ENCODE data around the gene LCE1A. TPM values are rescaled to one million over a fixed set of nuclear protein-coding genes. Genes with fewer than 3 reads are reported as not detected.

LCE1A gene
- total RNA-seq, 1 donor from 2014 or later: not detected

DNA sequence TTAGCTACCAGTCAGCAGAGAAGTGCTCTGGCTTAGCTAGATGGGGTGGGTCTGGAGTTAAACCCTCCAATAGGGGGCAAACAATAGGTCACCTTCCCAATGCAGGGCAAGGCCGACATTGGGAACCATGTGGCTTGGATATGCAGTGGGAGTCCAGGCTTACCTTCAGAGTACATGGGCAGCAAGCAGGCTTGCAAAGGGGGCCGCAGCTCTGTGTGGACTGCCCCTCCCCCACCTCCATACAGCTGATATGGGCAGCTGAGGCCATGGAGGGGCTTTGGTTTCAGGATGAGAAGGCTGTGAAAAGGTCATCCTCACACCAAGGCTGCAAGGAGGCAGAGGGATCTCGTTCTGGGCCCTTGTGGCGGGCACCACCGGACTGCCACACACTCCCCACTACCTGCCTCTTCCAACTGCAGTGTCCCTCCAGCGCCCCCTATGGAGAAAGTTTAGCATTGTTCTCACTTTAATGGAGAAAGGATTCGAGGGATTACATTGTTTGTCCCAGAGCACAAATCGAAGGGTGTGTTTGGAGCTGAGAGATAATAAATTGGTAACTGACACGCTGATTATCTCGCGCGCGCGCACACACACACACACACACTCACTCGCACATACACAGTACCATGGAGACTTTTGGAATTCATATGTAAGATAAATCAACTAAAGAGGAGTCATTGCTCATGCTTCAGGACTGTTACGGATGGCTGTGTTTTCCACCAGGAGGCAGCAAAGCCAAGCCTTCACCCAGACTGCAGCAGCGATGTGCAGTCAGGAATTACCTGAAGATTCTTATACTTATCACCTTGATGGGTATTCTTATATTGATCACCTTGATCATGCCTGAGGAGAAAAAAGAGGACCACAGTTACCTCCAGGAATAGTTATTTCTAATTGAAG is 43.8 kb downstream of the LCE1A start:
- DNase-seq (ENCODE audit: low spot score): no peak

DNA sequence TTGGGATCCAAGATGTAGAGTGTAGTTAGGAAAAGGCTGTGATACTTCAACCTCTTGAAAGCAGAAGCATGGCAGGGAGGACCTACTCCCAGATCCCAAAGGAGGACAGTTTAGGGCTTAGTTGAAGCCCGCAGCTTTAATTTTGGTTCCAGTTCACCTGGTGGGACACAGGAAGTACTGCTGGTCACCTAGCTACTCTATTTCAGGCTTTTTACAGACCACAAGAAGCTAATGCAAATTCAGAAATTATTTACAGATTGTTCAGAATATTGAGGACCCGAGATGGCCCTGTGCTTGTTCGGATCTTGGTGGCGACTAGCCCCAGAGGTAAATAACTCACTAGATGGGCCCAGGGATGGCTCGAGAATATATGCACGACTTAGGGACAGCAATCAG is 44.5 kb downstream of the LCE1A start:
- no peak for DNase-seq (ENCODE audit: low spot score)

GRCh38 chr1:152873495-152873894 is 46.2 kb downstream of the LCE1A start:
- DNase-seq (ENCODE audit: low spot score): no peak

- DNase-seq (ENCODE audit: low spot score): no peak
Observed at GRCh38 chr1:152876827-152877226, 49.6 kb downstream of the LCE1A start.

Other genes with a start within 250 kb of the LCE1A start
- gene LCE3D, start 247.0 kb upstream of the LCE1A start, total RNA-seq: not detected
- gene LCE3C, start 227.2 kb upstream of the LCE1A start, total RNA-seq: not detected
- not detected for gene LCE3B, start 213.7 kb upstream of the LCE1A start, total RNA-seq
- not detected for gene LCE3A, start 204.4 kb upstream of the LCE1A start, total RNA-seq
- gene LCE2D, start 164.1 kb upstream of the LCE1A start, total RNA-seq: not detected
- not detected for gene LCE2C, start 152.2 kb upstream of the LCE1A start, total RNA-seq
- gene LCE2B, start 141.3 kb upstream of the LCE1A start, total RNA-seq: not detected
- not detected for gene LCE2A, start 129.1 kb upstream of the LCE1A start, total RNA-seq
- gene LCE4A, start 119.3 kb upstream of the LCE1A start, total RNA-seq: not detected
- not detected for gene KPRP, start 69.4 kb upstream of the LCE1A start, total RNA-seq
- gene LCE1F, start 52.3 kb upstream of the LCE1A start, total RNA-seq: not detected
- gene LCE1E, start 41.2 kb upstream of the LCE1A start, total RNA-seq: not detected
- not detected for gene LCE1D, start 30.8 kb upstream of the LCE1A start, total RNA-seq
- not detected for gene LCE1C, start 20.8 kb upstream of the LCE1A start, total RNA-seq
- not detected for gene LCE1B, start 15.5 kb upstream of the LCE1A start, total RNA-seq
- not detected for gene LCE6A, start 15.4 kb downstream of the LCE1A start, total RNA-seq
- gene LCE7A, start 32.5 kb downstream of the LCE1A start, total RNA-seq: not detected
- gene SMCP, start 50.8 kb downstream of the LCE1A start, total RNA-seq: not detected
- not detected for gene IVL, start 81.1 kb downstream of the LCE1A start, total RNA-seq
- gene SPRR5, start 119.7 kb downstream of the LCE1A start, total RNA-seq: not detected
- gene SPRR4, start 143.2 kb downstream of the LCE1A start, total RNA-seq: not detected
- gene SPRR1A, start 156.6 kb downstream of the LCE1A start, total RNA-seq: not detected
- gene SPRR3, start 174.3 kb downstream of the LCE1A start, total RNA-seq: 42.5 TPM
- not detected for gene SPRR1B, start 203.7 kb downstream of the LCE1A start, total RNA-seq
- gene SPRR2D, start 213.6 kb downstream of the LCE1A start, total RNA-seq: not detected
- gene SPRR2A, start 230.0 kb downstream of the LCE1A start, total RNA-seq: not detected
- not detected for gene SPRR2B, start 244.1 kb downstream of the LCE1A start, total RNA-seq